Measurements from ENCODE around the gene KLHL5. TPM values are rescaled to one million over a fixed set of nuclear protein-coding genes. Genes with fewer than 3 reads are reported as not detected.

The KLHL5 gene
- total and polyA plus RNA-seq, 8 donors, result 6.3 to 51.0 (median 23.1) TPM

DNA sequence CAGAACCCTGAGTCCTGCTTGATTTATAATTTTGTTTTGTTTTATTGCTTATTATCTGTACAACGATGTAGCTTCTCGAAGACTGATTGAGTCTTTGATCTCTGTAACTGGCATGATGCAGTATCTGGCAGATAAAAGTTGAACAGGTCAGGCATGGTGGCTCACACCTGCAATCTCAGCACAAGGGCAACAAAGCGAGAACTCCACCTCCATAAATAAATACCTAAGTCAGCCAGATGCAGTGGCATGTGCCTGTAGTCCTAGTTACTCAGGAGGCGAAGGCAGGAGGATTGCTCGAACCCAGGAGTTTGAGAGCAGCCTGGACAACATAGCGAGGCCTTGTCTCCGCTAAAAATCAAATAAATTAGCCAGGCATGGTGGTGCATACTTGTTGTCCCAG lies 104.6 kb downstream of the KLHL5 start:
- Histone ChIP-seq H3K36me3 (no peaks in the 10 kb centered on the region), H3K4me3 (no peak overlapping the region), H3K4me1 (no peaks in the 10 kb centered on the region), H3K27ac (no peak overlapping the region), H3K9me3 (peaks cover 0 to 11% (median 0%) of the 10 kb centered on the region in 4 donors), H3K27me3 (no peaks in the 10 kb centered on the region)
- TF ChIP-seq EP300 (IDR thresholded peaks at IDR 0.05), result no peak
- TF ChIP-seq POLR2A (IDR thresholded peaks at IDR 0.05), result no peak
- TF ChIP-seq, protein P1, sequence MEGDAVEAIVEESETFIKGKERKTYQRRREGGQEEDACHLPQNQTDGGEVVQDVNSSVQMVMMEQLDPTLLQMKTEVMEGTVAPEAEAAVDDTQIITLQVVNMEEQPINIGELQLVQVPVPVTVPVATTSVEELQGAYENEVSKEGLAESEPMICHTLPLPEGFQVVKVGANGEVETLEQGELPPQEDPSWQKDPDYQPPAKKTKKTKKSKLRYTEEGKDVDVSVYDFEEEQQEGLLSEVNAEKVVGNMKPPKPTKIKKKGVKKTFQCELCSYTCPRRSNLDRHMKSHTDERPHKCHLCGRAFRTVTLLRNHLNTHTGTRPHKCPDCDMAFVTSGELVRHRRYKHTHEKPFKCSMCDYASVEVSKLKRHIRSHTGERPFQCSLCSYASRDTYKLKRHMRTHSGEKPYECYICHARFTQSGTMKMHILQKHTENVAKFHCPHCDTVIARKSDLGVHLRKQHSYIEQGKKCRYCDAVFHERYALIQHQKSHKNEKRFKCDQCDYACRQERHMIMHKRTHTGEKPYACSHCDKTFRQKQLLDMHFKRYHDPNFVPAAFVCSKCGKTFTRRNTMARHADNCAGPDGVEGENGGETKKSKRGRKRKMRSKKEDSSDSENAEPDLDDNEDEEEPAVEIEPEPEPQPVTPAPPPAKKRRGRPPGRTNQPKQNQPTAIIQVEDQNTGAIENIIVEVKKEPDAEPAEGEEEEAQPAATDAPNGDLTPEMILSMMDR (IDR thresholded peaks at IDR 0.05), result no peak
- no peak for TF ChIP-seq POLR2AphosphoS5 (IDR thresholded peaks at IDR 0.05)
- intact Hi-C loops (cut with DNase I; ENCODE audit: low total_unique reads), result no loop called here
- DNase-seq, result no peak
- WGBS, 5 donors, result 78 to 85% (median 81%) methylated on average over 7 of the region's 7 CpGs

DNA sequence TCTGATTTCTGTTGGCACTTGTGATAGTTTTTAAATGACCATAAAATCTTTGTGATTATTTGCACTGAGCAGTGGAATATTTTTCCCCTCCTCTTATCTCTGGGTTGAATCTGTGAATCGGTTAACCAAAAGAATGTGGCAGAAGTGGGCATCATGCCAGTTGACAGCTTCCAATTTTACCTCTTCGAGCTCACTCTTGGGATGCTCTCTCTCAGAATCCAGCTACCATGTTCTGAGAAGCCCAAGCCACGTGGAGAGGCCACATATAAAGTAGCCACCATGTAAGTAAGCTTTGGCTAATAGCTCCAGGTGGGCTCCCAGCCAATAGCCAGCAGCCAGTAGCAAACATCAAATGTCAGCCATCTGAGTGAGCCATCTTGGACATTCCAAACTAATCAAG lies 107.4 kb downstream of the KLHL5 start:
- intact Hi-C loops (cut with DNase I; ENCODE audit: low total_unique reads), result no loop called here
- 42 to 62% (median 56%) methylated on average over 3 of the region's 3 CpGs for WGBS, 5 donors
- peaks cover 0 to 11% (median 0%) of the 10 kb centered on the region in 4 donors for H3K9me3 ChIP-seq
- H3K27ac ChIP-seq, result no peak overlapping the region
- DNase-seq, result no peak
- no peaks in the 10 kb centered on the region for H3K27me3 ChIP-seq
- no peak for TF ChIP-seq POLR2AphosphoS5 (IDR thresholded peaks at IDR 0.05)
- TF ChIP-seq EP300 (IDR thresholded peaks at IDR 0.05), result no peak
- TF ChIP-seq, protein P1 (IDR thresholded peaks at IDR 0.05), result no peak
- TF ChIP-seq POLR2A (IDR thresholded peaks at IDR 0.05), result no peak
- no peaks in the 10 kb centered on the region for H3K4me1 ChIP-seq
- H3K4me3 ChIP-seq, result no peak overlapping the region
- no peaks in the 10 kb centered on the region for H3K36me3 ChIP-seq

DNA sequence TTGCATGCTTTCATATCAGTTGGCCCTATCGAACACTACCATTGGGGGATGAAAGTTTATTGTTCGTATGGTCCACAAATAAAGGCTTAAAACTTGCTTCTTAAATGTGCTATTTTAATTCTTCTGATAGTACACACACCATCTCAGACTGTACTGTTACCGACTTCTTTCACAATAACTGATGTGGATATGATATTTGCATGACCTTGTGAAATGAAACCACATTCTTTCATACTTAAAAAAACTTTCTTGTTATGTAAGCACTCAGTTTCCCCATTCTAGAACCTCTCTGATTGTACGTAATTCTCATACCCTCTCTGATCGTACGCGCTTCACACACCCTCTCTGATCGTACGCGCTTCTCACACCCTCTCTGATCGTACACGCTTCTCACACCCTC lies 108.3 kb downstream of the KLHL5 start:
- no peak for TF ChIP-seq POLR2AphosphoS5 (IDR thresholded peaks at IDR 0.05)
- TF ChIP-seq, protein P1 (IDR thresholded peaks at IDR 0.05), result no peak
- TF ChIP-seq POLR2A (IDR thresholded peaks at IDR 0.05), result no peak
- no peak for TF ChIP-seq EP300 (IDR thresholded peaks at IDR 0.05)

More for the DNA sequence above, 108.3 kb downstream of the KLHL5 start:
- H3K36me3 ChIP-seq, result no peaks in the 10 kb centered on the region
- intact Hi-C loops (cut with DNase I; ENCODE audit: low total_unique reads), result no loop called here
- no peaks in the 10 kb centered on the region for H3K4me1 ChIP-seq
- WGBS, 5 donors, result 93 to 95% (median 94%) methylated on average over 12 of the region's 12 CpGs
- DNase-seq, result no peak
- H3K4me3 ChIP-seq, result no peak overlapping the region
- H3K27me3 ChIP-seq, result no peaks in the 10 kb centered on the region
- H3K27ac ChIP-seq, result no peak overlapping the region
- H3K9me3 ChIP-seq, result peaks cover 0 to 11% (median 0%) of the 10 kb centered on the region in 4 donors

Other genes with a start within 250 kb of the KLHL5 start
- gene TLR6, start 205.4 kb upstream of the KLHL5 start, total RNA-seq, result 10 to 100 TPM in 1 of 5 donors, 1 to 10 TPM in 2, not detected in 2; 3.3 to 29.0 (median 4.3) TPM
- gene TLR6, start 205.4 kb upstream of the KLHL5 start, polyA plus RNA-seq, result under 1 TPM; 0.19 to 0.46 (median 0.23) TPM
- 100 to 1,000 TPM in 2 of 5 donors, 10 to 100 TPM in 3; 23.2 to 149 (median 63.0) TPM for gene FAM114A1, start 194.4 kb upstream of the KLHL5 start, total RNA-seq
- gene FAM114A1, start 194.4 kb upstream of the KLHL5 start, polyA plus RNA-seq, result 10 to 100 TPM; 10.4 to 35.6 (median 35.6) TPM
- gene TMEM156, start 29.8 kb upstream of the KLHL5 start, total RNA-seq, result 1 to 10 TPM in 1 of 5 donors, under 1 TPM in 1, not detected in 3; 0.37 to 1.2 TPM
- gene TMEM156, start 29.8 kb upstream of the KLHL5 start, polyA plus RNA-seq, result 1 to 10 TPM in 1 of 3 donors, under 1 TPM in 1, not detected in 1; 0.44 to 1.8 TPM
- 100 to 1,000 TPM in 1 of 5 donors, 10 to 100 TPM in 3, 1 to 10 TPM in 1; 2.3 to 103 (median 55.5) TPM for gene WDR19, start 120.3 kb downstream of the KLHL5 start, total RNA-seq
- 10 to 100 TPM; 12.0 to 35.8 (median 14.5) TPM for gene WDR19, start 120.3 kb downstream of the KLHL5 start, polyA plus RNA-seq

Data from stomach (tissue), 9 donors.